HL-60/S4 treated with phorbol 12-myristate 13-acetate at 8.2 ng/mL for 4 days and 3 days (cell line): Measurements from ENCODE around the gene NOXO1.

ENCODE experiments used
- in situ Hi-C: fragments of 300-500 bp; cut with MboI; formaldehyde crosslinking; loops from 2 replicates; pipeline ENCODE4 v1.15.0; 2022; ENCODE audit warnings: low sequenced_read_pairs

Gene NOXO1

DNA sequence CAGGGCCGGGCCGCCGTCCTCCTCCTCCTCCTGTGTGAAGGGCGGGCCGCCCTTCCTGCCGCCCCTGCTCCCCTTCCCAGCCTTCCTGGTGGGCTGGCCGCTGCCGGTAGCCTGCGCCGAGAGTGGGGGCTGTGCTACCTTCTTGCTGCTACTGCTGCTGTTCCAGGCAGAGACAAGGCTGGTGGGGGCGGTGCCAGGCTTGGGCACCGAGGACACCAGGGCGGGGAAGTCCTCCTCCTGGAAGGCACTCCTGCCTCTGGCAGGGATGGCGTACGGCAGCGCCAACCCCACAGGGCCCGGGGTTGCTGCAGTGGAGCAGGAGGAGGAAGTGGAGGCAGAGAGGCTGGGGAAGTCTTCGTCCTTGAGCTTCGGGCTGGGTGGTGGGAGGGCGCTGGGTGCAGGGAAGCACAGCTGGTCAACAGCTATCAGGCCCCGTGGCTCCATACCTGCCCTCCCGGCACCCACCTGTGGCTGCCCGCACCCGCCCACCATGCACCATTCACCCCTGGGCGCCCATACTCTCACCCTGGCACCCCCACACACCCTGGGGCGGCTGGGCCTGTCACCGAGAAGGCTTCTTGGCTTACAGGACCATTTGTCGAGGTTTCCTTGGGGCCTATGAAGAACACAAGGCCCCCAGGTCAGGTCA, 18.7 kb upstream of the NOXO1 start:
- in situ Hi-C loops, result loop anchor here (25.0 kb wide), 1 partner anchor 137 kb away; the partner anchor contains the start of genes PKD1 and RAB26

GRCh38 chr16:1998852-1999801, 17.9 kb upstream of the NOXO1 start:
- in situ Hi-C loops, result no loop called here

GRCh38 chr16:1998360-1998835, 17.1 kb upstream of the NOXO1 start:
- in situ Hi-C loops, result no loop called here

DNA sequence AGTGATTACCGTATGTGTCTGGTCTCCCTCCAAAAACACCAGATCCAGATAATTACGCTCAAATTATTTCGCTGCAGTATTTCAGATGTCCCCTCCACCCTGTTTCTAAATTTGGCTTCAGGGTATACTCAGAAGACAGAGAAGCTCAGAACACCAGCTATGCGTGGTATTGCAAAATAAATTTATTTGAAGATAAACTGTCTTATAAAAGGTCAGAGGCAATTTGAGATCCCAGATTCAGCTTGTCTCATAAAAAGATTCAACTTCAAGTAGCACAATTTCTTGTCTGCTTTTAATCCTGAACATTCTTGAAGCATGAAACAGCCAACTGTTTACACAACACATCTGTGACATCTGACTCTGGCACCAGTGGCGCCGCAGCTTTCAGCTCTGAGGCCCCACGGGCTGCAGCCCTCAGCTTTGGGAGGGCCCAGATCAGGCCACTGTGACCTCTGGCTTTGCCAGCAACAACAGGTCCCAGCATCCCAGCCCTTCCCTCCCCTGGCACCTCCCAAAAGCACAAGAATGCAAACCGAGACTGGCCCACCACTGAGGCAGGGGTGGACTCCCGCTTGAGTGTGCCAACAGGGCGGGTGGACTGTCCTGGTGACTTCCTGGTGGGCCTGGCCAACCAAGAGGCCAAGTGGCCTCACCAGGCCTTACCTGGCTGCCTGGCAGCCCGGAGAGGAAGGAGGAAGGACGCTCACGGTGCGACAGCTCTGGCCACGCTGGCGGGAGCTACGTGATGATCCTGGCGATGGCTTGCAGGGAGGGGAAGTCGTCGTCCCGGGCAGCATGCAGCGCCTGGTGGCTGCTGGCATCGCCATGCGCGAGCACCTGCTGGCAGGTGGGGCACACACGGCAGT, 16.5 kb upstream of the NOXO1 start:
- in situ Hi-C loops, result no loop called here

- in situ Hi-C loops, result no loop called here
Measured at GRCh38 chr16:1993731-1994131, 12.5 kb upstream of the NOXO1 start.

DNA sequence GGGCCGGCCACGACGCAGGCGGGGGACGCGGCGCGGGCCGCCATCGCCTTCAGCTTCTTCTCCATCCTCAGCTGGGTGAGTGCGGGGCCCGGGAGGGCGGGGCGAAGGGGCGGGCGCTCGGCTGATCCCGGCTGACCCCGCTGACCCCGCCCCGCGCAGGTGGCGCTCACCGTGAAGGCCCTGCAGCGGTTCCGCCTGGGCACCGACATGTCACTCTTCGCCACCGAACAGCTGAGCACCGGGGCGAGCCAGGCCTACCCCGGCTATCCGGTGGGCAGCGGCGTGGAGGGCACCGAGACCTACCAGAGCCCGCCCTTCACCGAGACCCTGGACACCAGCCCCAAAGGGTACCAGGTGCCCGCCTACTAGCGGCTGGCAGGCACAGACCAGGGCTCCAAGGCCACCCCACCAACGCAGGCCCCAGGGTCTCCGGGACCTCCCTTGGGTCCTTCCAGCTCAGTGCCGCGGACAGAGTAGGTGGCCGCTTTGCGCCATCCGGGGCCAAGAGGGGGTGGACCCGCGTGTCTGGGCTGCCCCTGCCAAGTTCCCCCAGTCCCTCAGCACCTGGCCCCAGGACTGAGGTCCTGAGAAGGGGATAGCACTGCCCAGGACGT, 11.5 kb upstream of the NOXO1 start:
- in situ Hi-C loops, result no loop called here

- in situ Hi-C loops, result no loop called here
Measured at GRCh38 chr16:1991948-1992703, 10.9 kb upstream of the NOXO1 start.

GRCh38 chr16:1991588-1991947, 10.3 kb upstream of the NOXO1 start:
- in situ Hi-C loops, result no loop called here

DNA sequence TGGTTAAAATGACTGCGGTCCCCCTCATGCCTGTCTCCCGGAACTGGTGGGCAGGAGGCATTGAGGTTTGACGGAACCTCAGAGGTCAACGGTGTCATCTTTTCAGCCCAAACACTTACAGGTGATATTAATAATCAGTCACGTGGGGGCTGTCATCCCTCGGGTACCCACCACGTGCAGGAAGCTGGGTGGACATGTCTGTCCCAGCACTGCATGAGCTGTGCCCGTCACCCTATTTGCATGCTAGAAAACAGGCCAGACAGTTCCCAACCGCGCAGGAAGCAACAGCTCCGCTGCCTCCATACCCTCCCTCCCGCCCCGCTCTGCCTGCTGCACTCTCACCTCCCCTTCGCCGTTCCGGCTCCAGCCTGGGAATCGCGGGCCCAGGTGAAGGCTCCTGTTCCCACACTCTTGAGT, 9.9 kb upstream of the NOXO1 start:
- in situ Hi-C loops, result no loop called here

- in situ Hi-C loops, result no loop called here
Measured at GRCh38 chr16:1990351-1991134, 9.3 kb upstream of the NOXO1 start.

DNA sequence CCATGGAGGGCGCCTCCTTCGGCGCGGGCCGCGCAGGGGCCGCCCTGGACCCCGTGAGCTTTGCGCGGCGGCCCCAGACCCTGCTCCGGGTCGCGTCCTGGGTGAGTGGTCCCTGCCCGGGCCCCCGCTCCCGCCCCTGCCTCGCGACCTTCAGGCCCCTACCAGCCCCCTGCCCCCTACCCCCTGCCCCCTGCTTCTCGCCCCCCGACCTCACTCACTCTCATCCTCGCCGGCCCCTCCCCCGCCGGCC, 8.8 kb upstream of the NOXO1 start:
- in situ Hi-C loops, result no loop called here

DNA sequence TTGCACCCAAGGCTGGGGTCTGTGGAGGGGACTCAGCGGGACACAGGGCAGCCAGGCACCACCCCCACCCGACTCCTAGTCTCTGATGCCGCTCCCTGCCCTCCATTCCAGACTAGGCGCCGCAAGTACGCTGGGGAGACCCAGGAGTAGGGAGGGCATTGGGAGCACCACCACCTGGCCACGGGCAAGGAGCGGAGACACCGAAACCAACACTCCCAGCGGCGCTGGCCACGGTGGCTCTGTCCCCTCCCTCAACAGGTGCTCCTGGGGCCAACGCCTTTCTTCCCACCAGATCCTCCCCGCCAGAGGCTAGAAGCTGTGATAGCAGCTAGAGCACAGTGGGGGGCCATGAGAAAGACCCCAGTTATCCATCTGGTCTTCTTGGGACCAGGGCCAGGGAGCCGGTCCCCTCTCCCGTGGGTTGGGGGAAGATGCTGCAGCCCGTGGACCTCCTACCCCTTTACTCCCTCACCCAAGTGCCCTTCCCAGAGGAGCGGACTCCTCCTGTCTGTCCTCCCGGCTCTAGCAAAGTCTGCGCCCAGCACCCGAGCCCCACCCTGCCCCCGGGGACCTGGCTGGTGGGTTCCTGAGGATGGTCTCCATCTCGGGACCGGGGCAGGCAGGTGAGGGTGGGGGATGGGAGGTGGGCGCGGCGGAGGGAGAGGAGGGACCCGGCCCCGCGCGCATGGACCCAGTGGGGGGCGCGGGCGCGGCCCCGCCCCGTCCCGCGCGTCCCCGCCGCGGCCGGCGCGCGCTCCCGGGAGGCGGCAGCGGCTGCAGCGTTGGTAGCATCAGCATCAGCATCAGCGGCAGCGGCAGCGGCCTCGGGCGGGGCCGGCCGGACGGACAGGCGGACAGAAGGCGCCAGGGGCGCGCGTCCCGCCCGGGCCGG, 8.2 kb upstream of the NOXO1 start, which contains the start of gene SYNGR3:
SYNGR3 (plus strand) TSS at position 762 of the 892 bp plus-strand sequence. CDS start 133 bp downstream, outside the sequence.
- in situ Hi-C loops, result no loop called here

GRCh38 chr16:1987198-1987597, 5.9 kb upstream of the NOXO1 start:
- in situ Hi-C loops, result no loop called here

- in situ Hi-C loops, result no loop called here
Measured at GRCh38 chr16:1985466-1986150, 4.3 kb upstream of the NOXO1 start.

GRCh38 chr16:1984347-1985225, 3.3 kb upstream of the NOXO1 start:
- in situ Hi-C loops, result no loop called here

GRCh38 chr16:1983544-1984346, 2.5 kb upstream of the NOXO1 start, which contains the start of gene GFER:
Gene GFER (plus strand): TSS chr16:1984193. CDS start chr16:1984219, 26 bp downstream.
- in situ Hi-C loops, result no loop called here
